ENCODE measurements around the gene LHFPL2. TPM values are rescaled to one million over a fixed set of nuclear protein-coding genes. Genes with fewer than 3 reads are reported as not detected.

LHFPL2 gene
- polyA plus RNA-seq, 1 of the 3 experiments (the other 2 are of a cell fraction), result 10.4 TPM

- H3K9ac ChIP-seq, result no peak overlapping the region
- H3K9me2 ChIP-seq, result no peaks in the 10 kb centered on the region
- peaks cover 9% of the 10 kb centered on the region for H3F3A ChIP-seq (replicated peaks; ENCODE audit: insufficient read depth)
- ChIA-PET POLR2A (no interaction called here), CTCF (no interaction called here)
- no peak overlapping the region for H2AFZ ChIP-seq (ENCODE audit: low read depth)
- H3K4me1 ChIP-seq (ENCODE audit: control insufficient read depth in 1 of 2, insufficient read depth in 2 of 2, low read depth in 1 of 2, low read length in 1 of 2), result peaks cover 0 to 2% of the 10 kb centered on the region in 2 experiments; a peak in 1 of 4 replicates
- no peak overlapping the region for H3K4me2 ChIP-seq
- no peak for DNase-seq
- H3K27me3 ChIP-seq (ENCODE audit: insufficient read depth), result no peaks in the 10 kb centered on the region
- H3K79me2 ChIP-seq (ENCODE audit: insufficient read depth), result no peaks in the 10 kb centered on the region
- no peak overlapping the region for H3K4me3 ChIP-seq (ENCODE audit: low read depth in 2 of 2, low read length in 1 of 2)
- H4K20me1 ChIP-seq (ENCODE audit: insufficient read depth), result no peaks in the 10 kb centered on the region
- TF ChIP-seq NFIC (IDR thresholded peaks at IDR 0.05; ENCODE audit: borderline replicate concordance) (no peak), USF2 (IDR thresholded peaks at IDR 0.05; ENCODE audit: borderline replicate concordance, low read depth, low read length) (no peak), FOXJ3 (CRISPR knock-in tag; IDR thresholded peaks at IDR 0.05) (no peak), RAD21 (IDR thresholded peaks at IDR 0.05; ENCODE audit: low read length) (no peak), NRF1 (IDR thresholded peaks at IDR 0.05; ENCODE audit: low read depth, low read length) (no peak), CHD2 (IDR thresholded peaks at IDR 0.05; ENCODE audit: low read length, partially characterized antibody) (no peak), YY1 (IDR thresholded peaks at IDR 0.05; ENCODE audit: low read depth) (no peak), JUND (IDR thresholded peaks at IDR 0.05) (no peak), CTCF (IDR thresholded peaks at IDR 0.05) (no peak), ZBTB33 (IDR thresholded peaks at IDR 0.05; ENCODE audit: borderline replicate concordance, low read depth) (no peak), REST (IDR thresholded peaks at IDR 0.05; ENCODE audit: low read depth, low read length) (no peak), IRF3 (IDR thresholded peaks at IDR 0.05; ENCODE audit: low read depth, low read length) (no peak)
- no peak overlapping the region for H3K27ac ChIP-seq (ENCODE audit: low read depth in 2 of 2, low read length in 1 of 2)
- H3K36me3 ChIP-seq (replicated peaks in 1 of 2; ENCODE audit: control insufficient read depth in 1 of 2, insufficient read depth in 2 of 2, low read length in 1 of 2), result no peaks in the 10 kb centered on the region
- no peaks in the 10 kb centered on the region for H3K9me3 ChIP-seq
- WGBS (ENCODE audit: low lambda C conversion rate), result 94% methylated on average over 2 of the region's 2 CpGs
Observed at GRCh38 chr5:78657201-78657600, 8.6 kb upstream of the LHFPL2 start.
